AG10803 (cell line): ENCODE data around the gene PLIN5.

Experiments
- DNase-seq: peaks from one replicate; pipeline ENCODE4 v3.0.0; 2010; ENCODE audit warnings: low read depth
- H3K4me3 ChIP-seq: 2 replicates; pipeline ENCODE4 v1.5.1; 2011; ENCODE audit warnings: mild to moderate bottlenecking, low read length, control low read depth
- CTCF ChIP-seq: conservative IDR thresholded peaks from 2 replicates; pipeline ENCODE4 v1.5.1; 2011; ENCODE audit warnings: mild to moderate bottlenecking, low read length, control low read depth, inconsistent platforms

The PLIN5 gene

GRCh38 chr19:4553775-4554174 is 18.8 kb upstream of the PLIN5 start:
- no peak for TF ChIP-seq CTCF
- H3K4me3 ChIP-seq = no peak overlapping the region
- no peak for DNase-seq

GRCh38 chr19:4553092-4553695 is 18.2 kb upstream of the PLIN5 start:
- no peak for TF ChIP-seq CTCF
- H3K4me3 ChIP-seq = no peak overlapping the region
- DNase-seq = no peak

GRCh38 chr19:4552525-4552819 is 17.4 kb upstream of the PLIN5 start:
- no peak for TF ChIP-seq CTCF
- no peak overlapping the region for H3K4me3 ChIP-seq
- DNase-seq = no peak

- no peak overlapping the region for H3K4me3 ChIP-seq
- DNase-seq = no peak
- no peak for TF ChIP-seq CTCF
Measured at GRCh38 chr19:4550479-4551050, 15.5 kb upstream of the PLIN5 start.

GRCh38 chr19:4550018-4550417 is 15.0 kb upstream of the PLIN5 start:
- TF ChIP-seq CTCF = no peak
- no peak for DNase-seq
- H3K4me3 ChIP-seq = no peak overlapping the region

- DNase-seq = no peak
- no peak for TF ChIP-seq CTCF
- no peak overlapping the region for H3K4me3 ChIP-seq
Measured at GRCh38 chr19:4548238-4548584, 13.2 kb upstream of the PLIN5 start.

- no peak for DNase-seq
- H3K4me3 ChIP-seq = no peak overlapping the region
- TF ChIP-seq CTCF = peak; percentile 28
Measured at GRCh38 chr19:4547303-4548237, 12.5 kb upstream of the PLIN5 start.
